Tracheal epithelial cell (primary cell): ENCODE results near the gene GLT6D1. TPM values are rescaled to one million over a fixed set of nuclear protein-coding genes. Genes with fewer than 3 reads are reported as not detected.

ENCODE experiments used
- total RNA-seq: library from RNA; depleted of rRNA; stranded (reverse); fragments of >200 nt; gene quantifications from 2 replicates; pipeline ENCODE4 v1.2.1, GENCODE V29; 2014

GLT6D1 gene, protein sequence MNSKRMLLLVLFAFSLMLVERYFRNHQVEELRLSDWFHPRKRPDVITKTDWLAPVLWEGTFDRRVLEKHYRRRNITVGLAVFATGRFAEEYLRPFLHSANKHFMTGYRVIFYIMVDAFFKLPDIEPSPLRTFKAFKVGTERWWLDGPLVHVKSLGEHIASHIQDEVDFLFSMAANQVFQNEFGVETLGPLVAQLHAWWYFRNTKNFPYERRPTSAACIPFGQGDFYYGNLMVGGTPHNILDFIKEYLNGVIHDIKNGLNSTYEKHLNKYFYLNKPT
- total RNA-seq = not detected in 2 replicates

DNA sequence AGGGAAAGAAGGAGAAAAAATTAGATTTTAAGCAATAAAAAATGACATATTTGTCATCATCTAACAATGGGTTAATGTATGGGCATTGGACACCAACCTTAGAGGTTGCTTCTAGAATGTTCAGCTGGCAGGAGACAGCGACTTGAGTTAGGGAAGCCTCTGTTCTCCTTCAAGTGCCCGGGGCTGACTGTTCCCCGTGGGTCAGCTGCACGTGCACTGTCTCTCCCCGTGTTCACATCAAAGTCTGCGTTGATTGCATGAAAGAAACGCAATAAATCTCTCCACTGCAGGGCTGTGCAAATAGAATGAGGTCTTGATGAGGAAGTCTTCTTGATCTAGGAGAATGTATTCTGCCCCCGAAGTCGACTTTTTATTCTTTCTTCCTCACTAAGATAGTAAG is at the start of gene GLT6D1:
Gene GLT6D1, minus strand, starts transcription at position 345 of the 400 bp plus-strand sequence. CDS start 353 bp downstream, outside the sequence.

DNA sequence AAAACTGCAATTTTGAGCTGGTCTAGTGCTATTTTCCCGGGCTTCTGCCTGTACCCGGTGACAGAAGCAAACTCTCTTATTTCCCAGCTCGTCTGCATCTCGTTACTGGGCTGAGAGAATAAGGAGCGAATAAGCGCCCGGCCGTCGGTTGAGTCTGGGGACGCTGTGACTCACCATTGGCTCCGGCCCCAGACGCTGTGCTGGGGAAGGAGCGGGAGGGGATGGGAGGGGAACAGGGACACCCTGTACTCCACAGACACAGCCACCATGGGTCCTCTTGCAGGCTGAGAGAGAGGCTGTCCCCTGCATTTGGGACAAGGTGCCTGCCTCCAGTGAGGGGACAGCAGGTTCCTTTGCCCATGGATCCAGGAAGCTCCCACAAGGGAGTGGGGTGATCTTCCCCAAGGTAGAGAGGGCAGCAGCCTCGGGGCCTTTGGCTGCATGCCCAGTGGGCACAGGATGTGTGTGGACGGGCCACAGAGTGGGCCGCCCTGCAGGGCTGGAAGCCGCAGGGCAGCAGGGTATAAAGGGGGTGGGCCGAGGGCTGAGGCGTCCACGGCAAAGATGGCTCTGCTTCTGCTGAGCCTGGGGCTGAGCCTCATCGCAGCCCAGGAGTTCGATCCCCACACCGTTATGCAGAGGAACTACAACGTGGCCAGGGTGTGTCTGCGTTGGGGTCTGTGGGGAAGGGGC is 23.6 kb upstream of the GLT6D1 start, which contains the start of gene LCN9:
Gene LCN9, plus strand, starts transcription at position 552 of the 693 bp plus-strand sequence. Its CDS starts 13 bp downstream, at position 565.

Other genes with a start within 250 kb of the GLT6D1 start
- gene PPP1R26, start 159.8 kb downstream of the GLT6D1 start, total RNA-seq = 25.1 and 27.7 TPM in 2 replicates
- 17.4 and 20.5 TPM in 2 replicates for gene MRPS2, start 138.9 kb downstream of the GLT6D1 start, total RNA-seq
- gene LCN1, start 118.1 kb downstream of the GLT6D1 start, total RNA-seq = not detected in 2 replicates
- not detected in 2 replicates for gene OBP2A, start 93.4 kb downstream of the GLT6D1 start, total RNA-seq
- not detected in 2 replicates for gene PAEP, start 77.8 kb downstream of the GLT6D1 start, total RNA-seq
- gene LCN9, start 23.8 kb upstream of the GLT6D1 start, total RNA-seq = not detected in 2 replicates
- gene SOHLH1, start 59.9 kb upstream of the GLT6D1 start, total RNA-seq = not detected in 2 replicates
- not detected in 2 replicates for gene KCNT1, start 62.6 kb upstream of the GLT6D1 start, total RNA-seq